Erythroblast (primary cell): ENCODE results near the gene DNAJB6.

ENCODE experiments used
- GATA1 ChIP-seq: IDR thresholded peaks from 2 replicates; pipeline ENCODE4 v1.6.1; 2011; ENCODE audit warnings: low read depth, mild to moderate bottlenecking, control low read depth, low read length, moderate library complexity
- POLR2A ChIP-seq: IDR thresholded peaks from 2 replicates; pipeline ENCODE4 v1.6.1; 2011; ENCODE audit warnings: mild to moderate bottlenecking, low read length

DNA sequence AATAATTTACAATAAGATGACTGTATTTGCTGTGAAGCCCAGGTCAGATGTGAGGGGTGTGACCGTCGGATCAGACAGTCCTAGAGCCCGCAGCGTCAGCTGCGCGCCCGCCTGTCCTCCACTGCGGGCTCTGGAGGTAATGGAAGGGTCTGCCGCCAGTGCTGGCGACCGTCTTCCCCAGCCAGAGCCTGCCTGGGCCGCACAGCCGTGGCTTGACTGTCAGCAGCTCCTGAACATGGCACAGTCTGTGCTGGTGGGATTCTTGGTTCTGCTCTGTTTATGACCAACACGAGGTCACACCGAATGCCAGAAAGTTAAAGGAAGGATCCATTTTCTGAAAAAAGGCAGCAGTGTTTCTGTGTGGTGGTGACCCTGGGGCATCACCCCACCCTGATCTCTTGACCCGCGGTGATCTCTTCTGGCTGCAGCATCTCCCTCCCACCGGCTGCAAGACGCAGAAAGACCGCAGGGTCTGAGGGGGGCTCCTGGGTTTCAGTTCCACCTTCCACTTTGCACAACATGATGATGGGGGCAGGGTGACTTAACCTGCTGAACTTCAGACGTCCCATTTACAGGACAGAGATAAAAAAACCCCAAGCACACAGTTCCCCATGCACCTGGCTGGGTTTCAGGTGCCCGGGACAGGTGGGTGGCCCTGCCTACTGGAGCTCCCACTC is 103.7 kb downstream of the DNAJB6 start:
- no peak for TF ChIP-seq POLR2A
- TF ChIP-seq GATA1, result no peak
